Measurements from ENCODE around the gene REELD1. TPM values are rescaled to one million over a fixed set of nuclear protein-coding genes. Genes with fewer than 3 reads are reported as not detected.

Gene REELD1
- total RNA-seq, 2 experiments from 2014 or later, result 1.7 to 2.0 TPM

DNA sequence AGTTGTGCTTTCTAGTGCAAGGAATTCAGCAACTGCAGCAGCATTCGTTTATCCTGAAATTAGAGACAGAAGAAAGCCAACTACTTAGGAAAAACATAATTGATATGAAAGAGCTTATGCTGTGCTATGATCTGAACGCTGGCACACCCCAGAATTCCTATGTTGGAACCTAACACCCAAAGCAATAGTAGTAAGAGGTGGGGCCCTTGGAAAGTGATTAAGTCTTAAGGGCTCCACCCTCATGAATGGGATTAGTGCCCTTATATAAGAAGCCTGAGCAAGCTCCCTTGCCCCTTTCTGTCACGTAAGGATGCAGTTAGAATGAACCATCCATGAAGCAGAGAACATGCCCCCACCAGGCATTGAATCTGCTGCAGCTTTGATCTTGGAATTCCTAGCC, 44.2 kb upstream of the REELD1 start:
- Histone ChIP-seq H3K4me3 (ENCODE audit: low read length) (no peak overlapping the region), H3K27ac (ENCODE audit: low read depth in 1 of 2, low read length in 2 of 2) (no peak overlapping the region), H3K4me1 (ENCODE audit: insufficient read depth, low read length) (no peaks in the 10 kb centered on the region), H3K9me3 (ENCODE audit: control insufficient read depth in 1 of 2, insufficient read depth in 1 of 2, low read length in 2 of 2) (no peaks in the 10 kb centered on the region), H3K36me3 (ENCODE audit: insufficient read depth, low read length) (no peaks in the 10 kb centered on the region), H3K27me3 (ENCODE audit: control insufficient read depth in 1 of 2, insufficient read depth in 2 of 2, low read length in 2 of 2) (no peaks in the 10 kb centered on the region)
- no peak overlapping the region for H3K4me3 Mint-ChIP-seq
- no peaks in the 10 kb centered on the region for H3K9me3 Mint-ChIP-seq
- DNase-seq (no peak), ATAC-seq (ENCODE audit: poor library complexity) (no peak)
- no peak overlapping the region for H3K27ac Mint-ChIP-seq
- CTCF ChIA-PET, result interaction anchor here (1.9 kb wide), 1 partner anchor 11 kb away, joined by 6 read pairs; no protein-coding TSS in a partner anchor
- intact Hi-C loops (cut with DNase I, micrococcal nuclease), result loop anchor here (5.0 to 10.0 kb wide), 4 partner anchors 235 to 1075 kb away; partner anchors contain the start of genes ABCE1 (in 1 of the 2), ANAPC10 (in 1 of the 2), SMAD1 (in 1 of the 2) and ZNF827 (in 1 of the 2)
- peaks cover 4% of the 10 kb centered on the region for H3K27me3 Mint-ChIP-seq
- peaks cover 1% of the 10 kb centered on the region for H3K36me3 Mint-ChIP-seq (ENCODE audit: low read depth)
- TF ChIP-seq, protein P1, sequence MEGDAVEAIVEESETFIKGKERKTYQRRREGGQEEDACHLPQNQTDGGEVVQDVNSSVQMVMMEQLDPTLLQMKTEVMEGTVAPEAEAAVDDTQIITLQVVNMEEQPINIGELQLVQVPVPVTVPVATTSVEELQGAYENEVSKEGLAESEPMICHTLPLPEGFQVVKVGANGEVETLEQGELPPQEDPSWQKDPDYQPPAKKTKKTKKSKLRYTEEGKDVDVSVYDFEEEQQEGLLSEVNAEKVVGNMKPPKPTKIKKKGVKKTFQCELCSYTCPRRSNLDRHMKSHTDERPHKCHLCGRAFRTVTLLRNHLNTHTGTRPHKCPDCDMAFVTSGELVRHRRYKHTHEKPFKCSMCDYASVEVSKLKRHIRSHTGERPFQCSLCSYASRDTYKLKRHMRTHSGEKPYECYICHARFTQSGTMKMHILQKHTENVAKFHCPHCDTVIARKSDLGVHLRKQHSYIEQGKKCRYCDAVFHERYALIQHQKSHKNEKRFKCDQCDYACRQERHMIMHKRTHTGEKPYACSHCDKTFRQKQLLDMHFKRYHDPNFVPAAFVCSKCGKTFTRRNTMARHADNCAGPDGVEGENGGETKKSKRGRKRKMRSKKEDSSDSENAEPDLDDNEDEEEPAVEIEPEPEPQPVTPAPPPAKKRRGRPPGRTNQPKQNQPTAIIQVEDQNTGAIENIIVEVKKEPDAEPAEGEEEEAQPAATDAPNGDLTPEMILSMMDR (IDR thresholded peaks at IDR 0.05), result no peak
- POLR2A ChIA-PET, result no interaction called here
- peaks cover 12% of the 10 kb centered on the region for H3K4me1 Mint-ChIP-seq (ENCODE audit: low read depth)

DNA sequence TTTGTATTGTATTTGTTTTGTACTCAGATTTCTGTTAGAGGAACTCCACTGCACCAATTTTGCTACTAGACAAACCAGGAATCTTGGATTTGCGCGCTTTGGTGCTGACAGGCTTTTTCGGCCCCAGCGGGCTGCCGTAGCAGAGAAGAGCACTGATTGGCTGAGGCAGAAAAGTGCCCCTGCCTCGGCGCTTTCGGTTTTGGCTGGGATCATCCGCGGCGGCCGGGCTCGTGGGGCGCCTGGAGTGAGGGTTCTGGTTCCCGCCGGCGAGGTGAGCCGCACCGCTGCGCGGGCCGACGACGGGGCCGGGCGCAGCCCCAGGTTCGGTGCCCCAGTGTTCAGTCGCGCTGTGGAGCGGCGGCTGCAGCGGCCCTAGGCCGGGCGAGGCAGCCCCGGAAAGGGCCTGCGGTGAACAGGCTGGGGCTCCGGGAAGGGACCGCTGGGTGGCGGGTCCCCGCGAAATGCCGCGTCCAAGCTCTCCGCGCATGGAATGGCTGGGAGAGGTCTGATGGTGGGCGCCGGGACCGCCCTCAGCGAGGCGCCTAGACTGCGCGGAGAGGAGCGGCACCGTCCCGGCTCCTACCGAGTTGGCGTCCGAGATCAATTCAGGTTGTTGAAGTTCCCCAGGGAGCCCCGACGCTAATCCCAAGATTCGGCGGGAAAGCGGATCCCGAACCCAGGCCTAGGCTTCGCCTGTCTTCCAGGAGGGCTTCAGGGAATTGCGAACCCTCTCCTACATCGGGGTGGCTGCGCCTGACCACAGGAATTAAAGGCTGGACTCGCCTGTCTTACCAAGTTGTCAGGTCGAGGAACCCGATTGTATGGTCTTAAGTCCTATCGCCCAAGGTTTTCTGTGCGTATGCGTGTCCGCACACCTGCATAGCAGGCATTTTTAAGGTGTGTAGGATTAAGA, 38.5 kb upstream of the REELD1 start, which contains the start of gene LSM6:
Gene LSM6, plus strand, starts transcription at position 178 of the 913 bp plus-strand sequence. CDS start 7,204 bp downstream, outside the sequence.
- intact Hi-C loops (cut with DNase I, micrococcal nuclease), result loop anchor here (5.0 to 10.0 kb wide), 6 partner anchors 238 to 1081 kb away; partner anchors contain the start of genes ZNF827 (in 2 of the 2), ABCE1 (in 1 of the 2), ANAPC10 (in 1 of the 2) and OTUD4 (in 1 of the 2)
- ChIA-PET CTCF (no interaction called here), POLR2A (interaction anchor here (0.6 kb wide), 1 partner anchor 45 kb away, joined by 3 read pairs; no protein-coding TSS in a partner anchor)
- no peaks in the 10 kb centered on the region for H3K27me3 ChIP-seq (ENCODE audit: control insufficient read depth in 1 of 2, insufficient read depth in 2 of 2, low read length in 2 of 2)
- H3K27ac ChIP-seq (ENCODE audit: low read depth in 1 of 2, low read length in 2 of 2), result peak within 1 kb of the TSS; percentile 54 to 71
- Mint-ChIP-seq H3K9me3 (no peaks in the 10 kb centered on the region), H3K27ac (peak within 1 kb of the TSS; percentile 99), H3K36me3 (ENCODE audit: low read depth) (peaks cover 19% of the 10 kb centered on the region), H3K4me1 (ENCODE audit: low read depth) (peaks cover 62% of the 10 kb centered on the region), H3K4me3 (peak within 1 kb of the TSS; percentile 92), H3K27me3 (no peaks in the 10 kb centered on the region)
- ATAC-seq (ENCODE audit: poor library complexity) (peak; percentile 90), DNase-seq (peak; percentile 66 to 92 (median 76))
- H3K4me3 ChIP-seq (ENCODE audit: low read length), result peak within 1 kb of the TSS; percentile 94
- no peaks in the 10 kb centered on the region for H3K36me3 ChIP-seq (ENCODE audit: insufficient read depth, low read length)
- no peaks in the 10 kb centered on the region for H3K9me3 ChIP-seq (ENCODE audit: control insufficient read depth in 1 of 2, insufficient read depth in 1 of 2, low read length in 2 of 2)
- TF ChIP-seq, protein P1 (IDR thresholded peaks at IDR 0.05), result no peak
- peaks cover 21% of the 10 kb centered on the region for H3K4me1 ChIP-seq (ENCODE audit: insufficient read depth, low read length)

DNA sequence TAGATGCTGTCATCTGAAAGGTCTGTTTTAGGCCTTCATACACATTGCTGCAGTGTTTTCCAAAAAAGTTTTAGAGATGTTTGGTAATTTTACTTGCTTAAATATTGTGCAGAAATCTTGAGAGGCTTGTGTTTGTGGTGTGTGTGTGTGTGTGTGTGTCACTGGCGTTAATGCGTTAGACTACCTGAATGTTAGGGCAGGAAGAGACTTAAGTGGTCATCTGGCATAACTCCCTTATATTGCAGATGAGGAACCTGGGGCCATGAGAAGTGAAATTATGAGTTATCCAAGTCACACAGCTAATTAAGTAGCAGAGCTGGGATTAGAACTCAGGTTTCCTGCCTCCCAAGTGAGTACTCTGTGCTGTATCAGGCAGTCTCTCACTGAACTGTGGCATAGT, 37.4 kb upstream of the REELD1 start:
- no peaks in the 10 kb centered on the region for H3K9me3 ChIP-seq (ENCODE audit: control insufficient read depth in 1 of 2, insufficient read depth in 1 of 2, low read length in 2 of 2)
- Mint-ChIP-seq H3K9me3 (no peaks in the 10 kb centered on the region), H3K4me1 (ENCODE audit: low read depth) (peaks cover 69% of the 10 kb centered on the region), H3K27ac (peak overlapping the region; percentile 99), H3K4me3 (peak overlapping the region; percentile 92), H3K27me3 (no peaks in the 10 kb centered on the region), H3K36me3 (ENCODE audit: low read depth) (peaks cover 21% of the 10 kb centered on the region)
- POLR2A ChIA-PET, result no interaction called here
- peaks cover 21% of the 10 kb centered on the region for H3K4me1 ChIP-seq (ENCODE audit: insufficient read depth, low read length)
- CTCF ChIA-PET, result no interaction called here
- ATAC-seq (ENCODE audit: poor library complexity) (no peak), DNase-seq (peak in 3 of 14 experiments; percentile 7 to 17 (median 8))
- H3K4me3 ChIP-seq (ENCODE audit: low read length), result peak overlapping the region; percentile 94
- no peaks in the 10 kb centered on the region for H3K36me3 ChIP-seq (ENCODE audit: insufficient read depth, low read length)
- intact Hi-C loops (cut with DNase I, micrococcal nuclease), result loop anchor here (5.0 to 10.0 kb wide), 6 partner anchors 240 to 1082 kb away; partner anchors contain the start of genes ZNF827 (in 2 of the 2), ABCE1 (in 1 of the 2), ANAPC10 (in 1 of the 2) and OTUD4 (in 1 of the 2)
- TF ChIP-seq, protein P1 (IDR thresholded peaks at IDR 0.05), result no peak
- H3K27ac ChIP-seq (ENCODE audit: low read depth in 1 of 2, low read length in 2 of 2), result no peak overlapping the region
- no peaks in the 10 kb centered on the region for H3K27me3 ChIP-seq (ENCODE audit: control insufficient read depth in 1 of 2, insufficient read depth in 2 of 2, low read length in 2 of 2)
